GM23248 (cell line): ENCODE measurements around the gene SHISA6.

Experiments
- EZH2 ChIP-seq: fragments of 200-600 bp; sonication (generic); IDR thresholded peaks from 2 replicates; pipeline ENCODE4 v1.6.1; 2018; ENCODE audit warnings: antibody characterized with exemption, mild to moderate bottlenecking; ENCODE audit not compliant: insufficient read depth, poor library complexity, severe bottlenecking
- EZH2phosphoT487 ChIP-seq: fragments of 200-600 bp; sonication (generic); IDR thresholded peaks from 2 replicates; pipeline ENCODE4 v1.6.1; 2018; ENCODE audit warnings: antibody characterized with exemption, moderate library complexity, mild to moderate bottlenecking, low read depth; ENCODE audit not compliant: insufficient read depth

- no peak for TF ChIP-seq EZH2phosphoT487
- TF ChIP-seq EZH2, result no peak
Observed at GRCh38 chr17:11467639-11468038, 226.6 kb downstream of the SHISA6 start.
